IPS-11a (cell line): Measurements from ENCODE around the gene NME1.
"Not testable (repeated sequence)": the region's sequence is repeated elsewhere in the genome, so short reads cannot be mapped to it uniquely, and the experiment has no call there.

ENCODE experiments used
- H3K4me3 ChIP-seq: one replicate; pipeline ENCODE4 v1.5.1; 2013; ENCODE audit warnings: low read depth, low read length, control low read depth

NME1 gene

GRCh38 chr17:51144266-51145022 is 8.9 kb upstream of the NME1 start:
- H3K4me3 ChIP-seq: no peak overlapping the region

DNA sequence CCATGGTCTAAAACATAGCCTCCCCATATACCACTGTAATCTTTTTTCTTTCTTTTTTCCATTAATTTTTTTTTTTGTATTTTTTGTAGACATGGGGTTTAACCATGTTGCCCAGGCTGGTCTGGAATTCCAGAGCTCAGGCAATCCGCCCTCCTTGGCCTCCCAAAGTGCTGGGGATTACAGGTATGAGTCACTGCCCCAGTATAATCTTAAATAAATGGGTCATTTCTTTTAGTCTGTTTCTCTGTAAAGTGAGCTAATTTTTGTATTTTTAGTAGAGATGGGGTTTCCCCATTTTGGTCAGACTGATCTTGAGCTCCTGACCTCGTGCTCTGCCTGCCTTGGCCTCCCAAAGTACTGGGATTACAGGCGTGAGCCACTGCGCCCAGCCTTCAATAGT is 5.7 kb upstream of the NME1 start:
- no peak overlapping the region for H3K4me3 ChIP-seq

GRCh38 chr17:51149163-51149562 is 4.2 kb upstream of the NME1 start:
- no peak overlapping the region for H3K4me3 ChIP-seq

- H3K4me3 ChIP-seq: no peak overlapping the region
These were observed 2.4 kb upstream of the NME1 start for GRCh38 chr17:51150932-51151331.

- H3K4me3 ChIP-seq: no peak overlapping the region
These were observed 571 bp upstream of the NME1 start for GRCh38 chr17:51152766-51153209.

- peak overlapping the region; percentile 98 for H3K4me3 ChIP-seq
These were observed 817 bp downstream of the NME1 start for GRCh38 chr17:51154176-51154575.

- no peak overlapping the region for H3K4me3 ChIP-seq
These were observed 2.1 kb downstream of the NME1 start for GRCh38 chr17:51155416-51155815.

DNA sequence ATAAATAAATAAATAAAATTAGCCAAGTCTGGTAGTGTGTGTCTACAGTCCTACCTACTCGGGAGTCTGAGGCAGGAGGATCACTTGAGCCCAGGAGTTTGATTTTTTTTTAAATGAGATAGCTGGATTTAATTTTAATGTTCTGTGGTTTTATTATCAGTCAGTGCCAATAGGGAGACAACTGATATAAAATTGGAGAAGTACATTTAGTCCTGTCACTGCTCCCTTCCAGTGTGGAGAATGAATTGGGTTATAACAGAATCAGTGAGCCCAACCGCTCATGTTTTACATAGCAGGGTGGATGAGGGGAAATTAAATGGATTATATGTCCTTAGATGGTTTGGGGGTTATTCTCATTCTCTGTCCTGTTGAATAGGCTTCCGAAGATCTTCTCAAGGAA is 6.2 kb downstream of the NME1 start:
- H3K4me3 ChIP-seq: no peak overlapping the region

- H3K4me3 ChIP-seq: no peak overlapping the region
These were observed 8.2 kb downstream of the NME1 start for GRCh38 chr17:51161541-51161940.

DNA sequence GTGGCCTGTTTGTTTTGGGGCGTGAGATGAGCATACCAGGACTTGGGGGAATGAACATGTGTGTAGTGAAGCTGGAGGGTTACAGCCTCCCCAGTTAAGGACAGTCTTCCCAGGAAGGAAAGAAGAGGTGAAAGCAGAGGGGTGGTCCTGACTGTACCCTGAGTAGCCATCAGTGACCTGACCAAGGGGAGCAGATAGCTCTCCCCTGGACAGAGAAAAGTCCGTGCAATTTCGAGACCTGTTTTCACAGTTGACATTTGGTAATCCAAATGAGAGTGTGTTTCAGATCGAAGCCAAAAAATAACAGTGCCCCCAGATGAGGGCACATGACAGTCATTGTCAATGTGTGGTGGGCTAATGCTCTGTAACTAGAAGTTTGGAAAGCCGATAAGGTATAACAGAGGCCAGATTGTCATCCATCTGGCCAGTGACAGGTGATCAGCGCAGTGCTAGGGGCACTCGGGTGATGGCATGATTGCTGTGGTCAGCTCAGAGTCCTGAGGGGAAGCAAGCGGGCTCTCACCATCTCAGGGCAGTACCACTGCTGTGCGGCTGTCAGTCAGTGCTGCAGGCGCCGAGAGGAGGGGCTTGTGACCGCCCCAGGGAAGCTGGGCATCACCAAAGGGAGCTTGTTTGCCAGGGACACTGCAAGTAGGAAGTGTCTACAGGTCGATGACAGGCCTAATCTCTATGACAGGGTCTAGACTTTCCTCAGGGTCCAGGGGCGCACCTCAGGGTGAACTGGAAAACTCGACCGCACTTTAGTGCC is 11.7 kb downstream of the NME1 start:
- H3K4me3 ChIP-seq: peak overlapping the region; percentile 93

DNA sequence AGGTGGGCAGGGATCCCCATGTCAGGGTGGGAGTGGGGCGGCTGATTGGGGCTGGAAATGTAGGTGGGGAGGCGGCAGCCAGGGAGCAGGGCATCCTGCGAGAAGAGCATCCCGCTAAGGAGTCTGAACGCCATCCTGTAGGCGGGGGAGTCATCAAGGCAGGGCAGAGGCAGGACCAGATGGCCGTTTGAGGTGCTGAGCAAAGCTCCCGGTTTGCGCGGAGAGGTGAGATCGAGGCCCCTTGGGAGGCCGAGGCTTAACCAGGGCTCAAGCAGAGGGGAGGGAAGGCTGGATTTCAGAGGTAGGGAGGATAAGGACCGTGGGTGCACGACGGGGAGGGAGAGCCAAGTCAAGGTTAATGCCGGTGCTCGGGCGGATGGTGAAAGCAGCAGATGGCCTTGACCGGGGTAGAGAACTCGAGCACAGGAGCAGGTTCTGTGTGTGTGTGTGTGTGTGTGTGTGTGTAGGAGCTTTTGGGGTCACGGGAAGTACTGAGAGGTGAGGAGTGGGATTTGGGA is 12.4 kb downstream of the NME1 start:
- H3K4me3 ChIP-seq: peak overlapping the region; percentile 93

DNA sequence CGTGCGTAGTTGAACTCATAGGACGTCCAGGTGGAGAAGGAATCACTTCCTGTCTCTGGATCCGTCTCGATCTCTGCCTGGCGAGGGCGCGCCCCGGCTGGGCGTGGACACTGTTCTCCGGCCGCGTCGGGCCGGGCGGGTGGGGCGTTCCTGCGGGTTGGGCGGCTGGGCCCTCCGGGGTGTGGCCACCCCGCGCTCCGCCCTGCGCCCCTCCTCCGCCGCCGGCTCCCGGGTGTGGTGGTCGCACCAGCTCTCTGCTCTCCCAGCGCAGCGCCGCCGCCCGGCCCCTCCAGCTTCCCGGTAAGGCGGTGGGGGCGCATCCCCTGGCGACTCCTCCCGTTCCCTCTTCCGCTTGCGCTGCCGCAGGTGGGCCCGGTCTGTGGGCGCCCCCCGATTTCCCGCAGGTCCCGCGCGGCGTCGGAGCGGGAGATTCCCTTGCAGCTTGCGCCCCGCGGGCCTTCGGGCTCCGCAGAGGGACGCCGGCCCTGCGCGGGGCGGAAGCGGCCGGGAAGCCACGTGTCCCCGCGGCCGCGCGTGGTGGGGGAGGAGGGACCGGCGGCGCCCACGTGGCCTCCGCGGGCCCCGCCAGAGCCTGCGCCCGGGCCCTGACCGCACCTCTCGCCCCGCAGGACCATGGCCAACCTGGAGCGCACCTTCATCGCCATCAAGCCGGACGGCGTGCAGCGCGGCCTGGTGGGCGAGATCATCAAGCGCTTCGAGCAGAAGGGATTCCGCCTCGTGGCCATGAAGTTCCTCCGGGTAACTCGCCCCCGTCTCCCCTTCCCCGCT is 13.0 kb downstream of the NME1 start, which contains the start of gene NME2:
NME2 (plus strand) TSS at position 214 of the 789 bp plus-strand sequence; CDS start at position 634, 420 bp downstream.
- peak within 1 kb of the TSS; percentile 93 for H3K4me3 ChIP-seq

DNA sequence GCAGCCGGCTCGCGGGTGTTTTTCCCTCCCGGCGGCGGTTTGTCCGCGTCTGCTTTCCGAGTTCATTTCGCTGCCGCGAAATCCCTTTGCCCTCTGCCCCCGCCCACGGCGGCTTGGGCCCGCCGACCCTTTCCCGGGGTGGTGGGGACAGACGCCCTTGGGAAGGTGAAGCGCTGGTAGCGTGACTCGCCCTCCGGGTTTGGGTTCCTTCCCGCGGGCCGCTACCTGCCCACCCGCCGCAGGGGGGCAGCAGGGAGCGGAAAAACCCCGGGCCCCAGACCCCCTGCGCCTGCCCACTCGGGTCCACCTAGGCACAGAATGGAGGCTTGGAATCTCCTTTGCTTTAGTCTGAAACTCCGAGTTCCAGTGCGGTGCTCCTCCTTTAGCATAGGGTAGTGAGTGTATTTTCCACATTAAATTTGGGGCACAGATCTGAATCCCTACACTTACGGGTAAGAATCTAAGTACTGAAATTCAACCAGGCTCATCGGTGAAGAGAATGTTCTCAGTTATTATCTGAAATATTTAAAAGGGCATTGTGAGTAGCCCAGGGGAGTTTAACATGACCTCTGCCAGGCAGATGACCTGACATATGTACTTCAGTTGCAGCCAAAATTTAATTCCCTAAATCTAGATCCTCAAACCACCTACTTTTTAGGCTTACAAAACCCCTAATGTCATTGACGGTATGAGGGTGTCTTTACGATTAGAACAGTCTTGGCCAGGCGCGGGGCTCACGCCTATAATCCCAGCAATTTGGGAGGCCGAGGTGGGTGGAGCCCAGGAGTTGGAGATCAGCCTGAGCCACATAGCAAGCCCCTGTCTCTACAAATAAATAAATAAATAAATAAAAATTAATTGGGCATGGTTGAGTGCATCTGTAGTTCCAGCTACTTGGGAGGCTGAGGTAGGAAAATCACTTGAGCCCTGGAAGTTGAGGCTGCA is 13.9 kb downstream of the NME1 start:
- peak overlapping the region; percentile 93 for H3K4me3 ChIP-seq

- H3K4me3 ChIP-seq: no peak overlapping the region
These were observed 16.0 kb downstream of the NME1 start for GRCh38 chr17:51169340-51169739.

GRCh38 chr17:51170736-51171135 is 17.4 kb downstream of the NME1 start:
- H3K4me3 ChIP-seq: no peak overlapping the region

DNA sequence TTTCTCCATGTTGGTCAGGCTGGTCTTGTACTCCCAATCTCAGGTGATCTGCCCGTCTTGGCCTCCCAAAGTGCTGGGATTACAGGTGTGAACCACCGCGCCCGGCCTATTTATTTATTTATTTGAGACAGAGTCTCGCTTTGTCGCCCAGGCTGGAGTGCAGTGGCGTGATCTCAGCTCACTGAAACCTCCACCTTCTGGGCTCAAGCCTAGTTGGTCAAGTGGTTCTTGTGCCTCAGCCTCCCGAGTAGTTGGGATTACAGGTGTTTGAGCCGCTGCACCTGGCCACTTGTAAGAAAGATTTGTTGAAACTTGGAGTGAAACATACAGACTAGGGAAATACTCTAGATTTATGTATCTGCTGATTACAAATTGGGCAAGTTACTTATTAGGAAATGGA is 18.7 kb downstream of the NME1 start:
- not testable (repeated sequence) for H3K4me3 ChIP-seq

GRCh38 chr17:51180486-51180885 is 27.1 kb downstream of the NME1 start:
- no peak overlapping the region for H3K4me3 ChIP-seq

GRCh38 chr17:51184124-51184523 is 30.8 kb downstream of the NME1 start:
- no peak overlapping the region for H3K4me3 ChIP-seq

DNA sequence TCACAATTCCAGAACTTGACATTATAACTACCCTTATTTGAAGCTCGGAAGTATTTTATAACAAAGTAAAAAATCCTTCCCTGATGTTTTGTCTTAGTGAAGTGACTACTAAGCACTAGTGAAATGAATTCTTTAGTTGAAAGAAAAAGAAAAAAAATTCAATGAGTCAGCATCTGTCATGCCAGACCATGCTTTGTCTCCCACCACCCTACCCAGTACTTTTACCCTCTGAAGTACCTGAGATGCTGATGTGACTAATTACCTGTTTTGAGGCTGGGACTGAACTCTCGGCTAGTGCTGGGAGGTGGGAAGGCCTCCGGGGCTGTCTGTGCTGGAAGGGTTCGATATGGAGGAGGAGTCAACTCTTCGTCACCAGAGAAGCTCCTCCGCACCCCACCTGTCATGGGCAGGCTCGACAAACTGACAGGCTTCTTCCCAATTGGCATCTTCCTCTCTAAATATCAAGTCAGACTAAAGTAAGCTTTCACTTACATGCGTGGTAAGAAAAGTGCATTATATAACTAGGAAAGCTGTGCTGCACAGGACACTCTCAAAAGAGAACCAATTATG is 32.5 kb downstream of the NME1 start:
- no peak overlapping the region for H3K4me3 ChIP-seq
